ENCODE measurements around the gene LRRC56. TPM values are rescaled to one million over a fixed set of nuclear protein-coding genes. Genes with fewer than 3 reads are reported as not detected.

The LRRC56 gene
- total and polyA plus RNA-seq, 2 of the 13 experiments (the other 11 are each of a cell fraction or from before 2014, with no cell fraction given), result 0.11 to 0.29 TPM

GRCh38 chr11:506995-507726, 30.2 kb upstream of the LRRC56 start, which contains the start of gene RNH1:
Gene RNH1, minus strand, starts transcription at chr11:507242. Its CDS starts 5,080 bp downstream, at chr11:502162.
- in situ Hi-C loops (cut with HindIII; ENCODE audit: extremely low pct_ligation_motif_present, low pct_unique_long_range_greater_than_20kb) (no loop called here), intact Hi-C loops (cut with micrococcal nuclease; ENCODE audit: unreplicated experiment) (loop anchor here (1.0 kb wide), 1 partner anchor 8 kb away; no protein-coding TSS in a partner anchor)
- TSS peak; percentile 42 for BruUV-seq (replicated peaks)
- Histone ChIP-seq H3K4me2 (ENCODE audit: low read depth, low read length) (peak within 1 kb of the TSS; percentile 96), H3K36me3 (replicated peaks in 1 of 2; ENCODE audit: control insufficient read depth in 1 of 2, insufficient read depth in 2 of 2, low read length in 2 of 2) (peaks cover 4 to 16% of the 10 kb centered on the region in 2 experiments; a peak in 4 of 5 replicates), H3K27me3 (ENCODE audit: control insufficient read depth in 1 of 2, insufficient read depth in 2 of 2, low read length in 2 of 2) (no peaks in the 10 kb centered on the region), H3K9ac (ENCODE audit: insufficient read depth, low read depth, low read length) (peak within 1 kb of the TSS; percentile 97), H3K27ac (ENCODE audit: extremely low read length, insufficient read depth, low read length) (peak within 1 kb of the TSS; percentile 98), H3K79me2 (ENCODE audit: insufficient read depth, low read length) (peaks cover 28% of the 10 kb centered on the region), H3K4me1 (ENCODE audit: insufficient read depth, low read length) (peaks cover 21% of the 10 kb centered on the region), H2AFZ (ENCODE audit: low read length) (no peak within 1 kb of the TSS), H3K4me3 (replicated peaks in 1 of 3; ENCODE audit: insufficient read depth in 1 of 3, low read depth in 2 of 3, low read length in 3 of 3) (peak within 1 kb of the TSS; percentile 70 to 99 (median 96)), H3K9me3 (ENCODE audit: low read length) (no peaks in the 10 kb centered on the region), H4K20me1 (ENCODE audit: insufficient read depth, low read length) (no peaks in the 10 kb centered on the region)
- DNase-seq (ENCODE audit: low spot score) (peak; percentile 70), ATAC-seq (peak; percentile 69), FAIRE-seq (no peak)
- CTCF ChIA-PET (ENCODE audit: low intra/inter-chr PET ratio, low total read pairs), result interaction anchor here (2.9 kb wide), 1 partner anchor 11 kb away, joined by 11 read pairs; no protein-coding TSS in a partner anchor
- WGBS (ENCODE audit: low lambda C conversion rate), result 68% methylated on average over 27 of the region's 93 CpGs
- POLR2A ChIA-PET, result interaction anchor here (0.6 to 2.1 kb wide), 22 partner anchors 9 to 302 kb away, joined by 3 to 13 read pairs (median 4); partner anchors contain the start of genes BET1L, HRAS, PTDSS2 and RIC8A
- TF ChIP-seq SMAD9 (CRISPR knock-in tag; IDR thresholded peaks at IDR 0.05), result no peak
- TF ChIP-seq YEATS2 (CRISPR knock-in tag; IDR thresholded peaks at IDR 0.05; ENCODE audit: borderline replicate concordance), result no peak
- TF ChIP-seq LBX2 (CRISPR knock-in tag; IDR thresholded peaks at IDR 0.05; ENCODE audit: borderline replicate concordance), result no peak
- no peak for TF ChIP-seq HNRNPH1 (optimal IDR thresholded peaks at IDR 0.05; ENCODE audit: low read depth, low read length)
- TF ChIP-seq ZNF484 (CRISPR knock-in tag; IDR thresholded peaks at IDR 0.05; ENCODE audit: borderline replicate concordance, low read depth), result no peak
- no peak for TF ChIP-seq GPBP1L1 (CRISPR knock-in tag; IDR thresholded peaks at IDR 0.05)
- peak; percentile 11 for TF ChIP-seq ZBTB7B (CRISPR knock-in tag; IDR thresholded peaks at IDR 0.05)
- no peak for TF ChIP-seq GTF2F1 (IDR thresholded peaks at IDR 0.05; ENCODE audit: low read length)
- no peak for TF ChIP-seq GATAD1 (CRISPR knock-in tag; IDR thresholded peaks at IDR 0.05)
- TF ChIP-seq DMAP1 (CRISPR knock-in tag; IDR thresholded peaks at IDR 0.05), result peak; percentile 54
- TF ChIP-seq PBX3 (CRISPR knock-in tag; IDR thresholded peaks at IDR 0.05; ENCODE audit: borderline replicate concordance), result no peak
- peak; percentile 59; the same call in 1 of the 2 replicates for TF ChIP-seq TMF1 (CRISPR knock-in tag; IDR thresholded peaks at IDR 0.05; ENCODE audit: low read depth)
- no peak for TF ChIP-seq ZNF552 (CRISPR knock-in tag; IDR thresholded peaks at IDR 0.05; ENCODE audit: borderline replicate concordance)
- TF ChIP-seq ZNF17 (CRISPR knock-in tag; IDR thresholded peaks at IDR 0.05), result no peak
- TF ChIP-seq ZFP82 (CRISPR knock-in tag; IDR thresholded peaks at IDR 0.05; ENCODE audit: borderline replicate concordance), result peak; percentile 90; the same call in 1 of the 2 replicates
- TF ChIP-seq NR0B2 (CRISPR knock-in tag; IDR thresholded peaks at IDR 0.05), result no peak
- TF ChIP-seq ZNF367 (CRISPR knock-in tag; IDR thresholded peaks at IDR 0.05; ENCODE audit: borderline replicate concordance), result no peak
- no peak for TF ChIP-seq CBX1 (IDR thresholded peaks at IDR 0.05; ENCODE audit: low read depth)
- TF ChIP-seq HNRNPUL1 (IDR thresholded peaks at IDR 0.05; ENCODE audit: low read depth, low read length), result no peak
- no peak for TF ChIP-seq SOX13 (IDR thresholded peaks at IDR 0.05)
- TF ChIP-seq SOX13 (CRISPR knock-in tag; conservative IDR thresholded peaks at IDR 0.05 in 1 of 2, IDR thresholded peaks at IDR 0.05 in 1 of 2), result no peak
- TF ChIP-seq CEBPG (CRISPR knock-in tag; IDR thresholded peaks at IDR 0.05), result no peak
